Erythroblast (primary cell): ENCODE measurements around the gene CSNK1E.

Experiments
- GATA1 ChIP-seq: IDR thresholded peaks from 2 replicates; pipeline ENCODE4 v1.6.1; 2011; ENCODE audit warnings: low read depth, mild to moderate bottlenecking, control low read depth, low read length, moderate library complexity
- POLR2A ChIP-seq: IDR thresholded peaks from 2 replicates; pipeline ENCODE4 v1.6.1; 2011; ENCODE audit warnings: mild to moderate bottlenecking, low read length

- TF ChIP-seq POLR2A: no peak
- TF ChIP-seq GATA1: no peak
Measured at GRCh38 chr22:38346506-38346905, 29.3 kb upstream of the CSNK1E start.
